Stimulated activated CD4-positive, alpha-beta T cell treated with anti-CD3 and anti-CD28 coated beads, Interleukin-2, amount 100 ng/mL, for 4 hours (primary cell): ENCODE measurements around the gene P2RX3.
"Not testable (repeated sequence)": the region's sequence is repeated elsewhere in the genome, so short reads cannot be mapped to it uniquely, and the experiment has no call there.

ENCODE experiments used
- DNase-seq: peaks from one replicate; pipeline ENCODE4 v3.0.0-alpha.2; 2020; ENCODE audit warnings: low read depth

The P2RX3 gene

GRCh38 chr11:57338142-57338541 is at the start of gene P2RX3:
P2RX3 (plus strand) TSS chr11:57338352; CDS start chr11:57338551, 199 bp downstream.
- no peak for DNase-seq

GRCh38 chr11:57288771-57289579 is 49.2 kb upstream of the P2RX3 start:
- no peak for DNase-seq

- no peak for DNase-seq
Measured at GRCh38 chr11:57290288-57290687, 47.9 kb upstream of the P2RX3 start.

- DNase-seq = no peak
Measured at GRCh38 chr11:57294225-57295131, 43.7 kb upstream of the P2RX3 start.

GRCh38 chr11:57296205-57296604 is 41.9 kb upstream of the P2RX3 start:
- DNase-seq = not testable (repeated sequence)

- no peak for DNase-seq
Measured at GRCh38 chr11:57297221-57297620, 40.9 kb upstream of the P2RX3 start.

GRCh38 chr11:57299150-57299737 is 38.9 kb upstream of the P2RX3 start:
- DNase-seq = no peak

- no peak for DNase-seq
Measured at GRCh38 chr11:57300785-57301184, 37.4 kb upstream of the P2RX3 start.

GRCh38 chr11:57301711-57302423 is 36.3 kb upstream of the P2RX3 start:
- no peak for DNase-seq

- DNase-seq = no peak
Measured at GRCh38 chr11:57302489-57302888, 35.7 kb upstream of the P2RX3 start.

- DNase-seq = no peak
Measured at GRCh38 chr11:57303280-57303989, 34.7 kb upstream of the P2RX3 start.

- no peak for DNase-seq
Measured at GRCh38 chr11:57303990-57304579, 34.1 kb upstream of the P2RX3 start.

GRCh38 chr11:57305523-57305922 is 32.6 kb upstream of the P2RX3 start:
- no peak for DNase-seq

- DNase-seq = no peak
Measured at GRCh38 chr11:57306161-57306876, 31.8 kb upstream of the P2RX3 start.

GRCh38 chr11:57306940-57307565 is 31.1 kb upstream of the P2RX3 start:
- no peak for DNase-seq

GRCh38 chr11:57307666-57308270 is 30.4 kb upstream of the P2RX3 start:
- DNase-seq = no peak

GRCh38 chr11:57308426-57309060 is 29.6 kb upstream of the P2RX3 start:
- DNase-seq = no peak

GRCh38 chr11:57309106-57310059 is 28.8 kb upstream of the P2RX3 start:
- DNase-seq = no peak
